GM18520 (cell line): ENCODE results near the gene SFRP4.

Source experiments
- ATAC-seq: cut with Tn5 transposase; IDR thresholded peaks from one replicate; pipeline ENCODE4 v1.9.1; 2021; ENCODE audit not compliant: unreplicated experiment

Gene SFRP4

DNA sequence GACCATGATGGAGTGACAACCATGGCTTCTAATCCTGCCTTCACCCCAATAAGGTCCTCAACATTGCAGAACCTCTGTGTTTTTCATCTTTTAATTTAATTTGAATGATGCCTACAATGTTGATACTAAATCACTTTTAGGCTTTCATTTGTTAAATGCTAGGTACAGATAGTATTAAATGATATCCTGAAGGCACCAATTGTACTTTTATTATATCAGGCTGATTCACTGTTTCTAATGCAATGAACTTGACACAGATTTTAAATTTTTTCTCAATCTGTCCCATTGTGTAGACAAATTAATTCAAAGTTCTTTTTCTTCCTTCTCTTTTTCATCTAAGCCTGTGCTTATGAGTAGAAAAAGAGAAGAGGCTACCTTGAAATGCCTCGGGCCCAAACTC is 9.0 kb upstream of the SFRP4 start:
- ATAC-seq = no peak

DNA sequence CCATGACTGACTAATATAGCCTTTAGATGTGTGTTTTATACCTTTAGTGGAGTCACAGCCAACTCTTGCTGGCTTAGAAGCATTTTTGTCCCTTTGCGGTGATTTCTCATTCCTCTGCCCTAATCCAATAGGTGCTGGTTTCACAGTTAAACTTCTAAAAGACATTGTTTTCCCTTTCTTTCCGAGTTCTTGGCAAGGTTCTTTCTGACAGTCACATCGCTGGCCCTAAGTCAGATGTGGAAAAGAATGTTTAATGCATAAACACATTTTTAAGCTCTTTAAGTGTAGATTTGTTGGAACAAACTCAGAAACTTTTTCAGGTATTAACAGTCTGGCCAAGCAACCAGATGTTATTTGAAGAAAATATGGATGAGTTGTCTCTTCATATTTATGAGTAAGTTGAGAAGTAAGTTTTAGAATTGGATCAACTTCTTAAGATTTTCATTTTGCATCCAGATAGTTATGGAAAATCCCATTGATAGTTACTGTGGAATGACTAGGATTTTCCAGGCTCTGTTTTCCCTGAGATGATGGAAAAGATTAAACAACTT is 7.9 kb upstream of the SFRP4 start:
- no peak for ATAC-seq

DNA sequence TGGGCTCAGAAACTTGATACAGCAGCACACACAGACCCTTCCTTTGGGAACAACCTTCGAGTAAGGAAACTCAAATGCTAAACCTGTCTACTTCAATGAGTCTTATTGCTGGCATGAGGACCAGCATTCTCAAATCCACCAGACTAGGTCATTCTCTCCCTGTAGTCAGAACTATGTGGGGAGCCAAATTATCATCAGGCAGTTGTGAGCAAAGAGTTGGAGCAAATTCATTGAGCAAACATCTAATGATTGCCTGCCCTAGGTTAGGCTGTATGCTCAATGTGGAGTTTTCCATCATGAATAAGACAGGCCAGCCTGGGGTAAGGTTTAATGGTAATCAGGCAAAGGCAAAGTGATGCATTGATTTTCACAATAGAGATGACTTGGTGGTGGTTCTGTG is 7.4 kb upstream of the SFRP4 start:
- ATAC-seq = no peak

GRCh38 chr7:37921876-37922275 is 5.3 kb upstream of the SFRP4 start:
- no peak for ATAC-seq

DNA sequence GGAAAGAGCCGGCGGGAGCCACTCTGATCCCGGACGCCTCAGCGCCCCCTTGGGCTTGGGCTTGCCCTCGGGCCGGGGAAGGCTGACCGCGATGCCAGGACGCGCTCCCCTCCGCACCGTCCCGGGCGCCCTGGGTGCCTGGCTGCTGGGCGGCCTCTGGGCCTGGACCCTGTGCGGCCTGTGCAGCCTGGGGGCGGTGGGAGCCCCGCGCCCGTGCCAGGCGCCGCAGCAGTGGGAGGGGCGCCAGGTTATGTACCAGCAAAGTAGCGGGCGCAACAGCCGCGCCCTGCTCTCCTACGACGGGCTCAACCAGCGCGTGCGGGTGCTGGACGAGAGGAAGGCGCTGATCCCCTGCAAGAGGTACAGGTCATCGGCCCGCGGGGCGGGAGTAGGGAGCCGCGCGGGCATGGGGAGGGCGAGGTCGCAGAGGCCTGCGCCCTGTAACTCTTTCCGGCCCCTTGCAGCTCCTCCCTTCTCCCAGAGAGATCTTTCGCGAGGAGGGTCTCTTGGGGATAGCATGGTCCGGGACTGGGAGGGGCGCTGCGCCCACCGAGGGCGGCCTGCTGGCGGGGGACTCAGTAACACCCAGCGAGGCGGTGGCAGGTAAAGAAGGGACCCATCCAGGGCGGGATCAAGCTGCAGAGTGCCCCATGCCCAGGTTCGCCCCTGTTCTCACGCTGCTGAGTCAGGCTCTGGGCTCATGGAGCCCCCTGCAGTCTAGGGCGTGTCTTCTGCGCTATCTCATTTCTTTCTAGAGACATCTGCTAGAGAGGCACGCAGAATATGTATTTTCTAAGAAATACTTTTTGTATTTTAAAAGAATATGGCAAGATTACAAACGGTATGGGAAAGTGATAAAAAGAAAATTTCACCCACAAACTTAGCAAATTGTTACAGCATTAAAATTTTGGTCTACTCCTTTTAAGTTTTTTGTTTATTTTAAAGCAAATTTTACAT is 4.5 kb upstream of the SFRP4 start:
- ATAC-seq = no peak

GRCh38 chr7:37920305-37920848 is 3.8 kb upstream of the SFRP4 start, which contains the start of gene EPDR1:
Gene EPDR1, plus strand, starts transcription at chr7:37920640. Its CDS starts 300 bp downstream, at chr7:37920940.
- no peak for ATAC-seq

DNA sequence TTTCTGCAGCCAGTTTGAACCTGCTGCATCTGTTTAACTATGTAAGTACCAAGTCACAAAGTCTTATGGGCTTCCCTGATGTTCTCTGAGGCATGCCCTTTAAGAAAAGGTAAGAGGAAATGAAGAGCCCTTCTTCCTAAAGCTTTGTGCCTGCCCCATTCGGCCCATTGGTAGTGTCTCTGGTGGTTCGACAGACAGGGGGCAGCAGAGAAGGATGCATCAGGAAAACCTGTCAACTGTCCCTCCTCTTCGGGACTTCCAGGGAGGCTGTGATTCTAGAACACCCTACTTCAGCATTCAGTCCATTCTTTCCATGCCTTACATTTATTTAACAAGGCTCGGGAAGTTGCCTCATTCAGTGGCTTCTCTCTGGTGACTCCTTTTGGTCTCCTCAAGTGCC is 1.9 kb upstream of the SFRP4 start:
- ATAC-seq = no peak

DNA sequence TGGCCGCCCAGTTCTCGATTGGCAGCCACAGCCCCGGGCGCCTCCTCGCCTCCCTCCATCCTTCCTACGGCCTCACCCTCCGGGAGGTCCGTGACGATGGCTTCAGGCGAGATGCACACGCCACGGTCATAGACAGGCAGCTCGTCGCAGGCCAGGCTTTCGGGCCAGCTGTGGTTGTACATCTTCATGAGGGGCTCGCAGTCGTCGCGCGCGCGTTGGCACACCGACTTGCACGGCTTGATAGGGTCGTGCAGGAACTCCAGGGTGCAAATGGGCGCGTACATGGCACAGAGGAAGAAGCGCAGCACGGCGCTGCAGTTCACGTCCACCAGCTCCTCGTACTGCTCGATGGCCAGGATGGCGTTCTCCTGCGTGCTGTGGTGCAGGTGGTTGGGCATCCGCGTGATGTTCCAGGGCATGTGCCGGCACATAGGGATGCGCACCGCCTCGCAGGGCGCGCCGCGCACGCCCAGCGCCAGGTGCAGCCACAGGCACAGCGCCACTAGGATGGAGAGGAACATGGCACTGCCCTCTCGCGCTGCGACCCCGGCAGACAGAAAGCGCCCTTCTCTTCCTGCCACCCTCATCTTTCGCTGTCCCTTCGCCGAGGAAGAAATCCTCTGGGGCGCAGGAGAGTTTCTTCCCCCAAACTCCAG is 472 bp downstream of the SFRP4 start:
- no peak for ATAC-seq

DNA sequence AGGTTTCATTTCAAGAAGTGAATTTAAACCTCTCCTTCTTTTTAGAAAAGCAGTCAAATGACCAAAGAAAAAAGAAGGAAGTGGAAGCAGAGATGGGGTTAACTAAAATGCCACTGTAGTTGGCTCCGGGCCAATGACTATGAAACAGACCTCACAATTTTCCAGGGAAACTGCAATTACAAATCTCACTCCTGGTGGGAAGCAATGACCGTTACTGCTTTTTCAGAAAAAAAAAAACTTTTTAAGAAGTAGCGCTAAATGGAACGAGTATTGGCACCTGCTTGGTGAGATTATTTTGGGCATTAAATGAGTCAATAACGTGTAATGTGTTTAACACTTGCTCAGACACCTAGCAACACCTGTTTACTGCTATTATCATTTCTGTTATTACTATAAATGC is 1.2 kb downstream of the SFRP4 start:
- ATAC-seq = peak; percentile 66

- no peak for ATAC-seq
Measured at GRCh38 chr7:37912756-37913155, 3.9 kb downstream of the SFRP4 start.

GRCh38 chr7:37908221-37908788 is 8.3 kb downstream of the SFRP4 start:
- no peak for ATAC-seq

DNA sequence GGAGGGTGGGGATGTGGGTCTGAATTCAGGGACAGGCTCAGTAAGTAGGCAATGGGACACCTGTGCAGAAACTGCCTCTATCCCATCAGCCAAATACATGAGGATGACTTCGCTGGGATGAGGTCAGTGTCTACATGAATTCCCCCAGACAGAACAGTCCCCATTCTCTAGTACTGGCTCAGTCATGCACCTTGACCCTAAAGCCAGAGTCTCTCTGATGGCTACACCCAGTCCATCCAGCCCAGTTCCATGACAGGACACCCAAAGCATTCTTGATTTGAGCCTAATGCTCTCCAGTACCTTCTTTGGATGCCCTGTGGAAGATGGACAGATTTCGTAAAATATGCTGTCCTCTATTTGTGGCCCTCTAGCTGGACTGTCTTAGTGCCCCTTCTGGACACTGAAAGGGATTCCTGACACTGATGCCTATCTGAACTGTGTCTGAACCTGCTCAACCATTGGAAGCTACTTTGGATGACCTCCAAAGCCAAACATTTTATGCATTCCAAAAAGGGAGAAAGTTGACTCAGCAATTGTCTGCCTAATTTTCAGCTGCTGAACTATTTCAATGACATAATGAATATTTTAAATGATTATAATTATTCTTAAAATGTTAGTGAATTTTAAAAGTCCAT is 14.6 kb downstream of the SFRP4 start:
- no peak for ATAC-seq

DNA sequence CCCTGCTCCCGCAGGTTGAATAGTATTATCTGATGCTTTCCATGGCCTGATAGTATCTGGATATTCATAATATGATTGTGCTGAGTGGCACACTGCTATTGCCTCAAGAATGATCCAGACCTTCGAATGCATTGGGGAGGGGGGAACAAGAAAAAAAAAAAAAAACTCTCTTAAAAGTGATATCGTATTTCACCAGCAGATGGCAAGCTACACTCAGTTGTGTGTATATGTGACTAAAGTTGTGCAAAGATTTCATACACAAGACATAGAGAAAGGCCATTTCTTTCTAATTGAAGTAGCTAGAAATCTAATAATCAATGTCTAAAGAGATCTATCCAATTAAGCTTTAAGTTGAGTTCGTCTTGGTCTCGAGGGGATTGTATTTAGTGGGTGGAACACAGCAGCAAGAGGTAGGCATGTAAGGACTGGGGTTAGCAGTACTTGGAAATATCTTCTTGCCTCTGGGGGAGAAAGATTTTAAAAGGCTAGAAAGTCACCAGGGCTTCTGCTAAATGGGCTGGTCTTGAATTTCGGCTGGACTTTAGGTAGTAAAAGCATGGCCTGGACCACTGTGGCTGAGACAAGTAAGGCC is 15.3 kb downstream of the SFRP4 start:
- ATAC-seq = no peak

DNA sequence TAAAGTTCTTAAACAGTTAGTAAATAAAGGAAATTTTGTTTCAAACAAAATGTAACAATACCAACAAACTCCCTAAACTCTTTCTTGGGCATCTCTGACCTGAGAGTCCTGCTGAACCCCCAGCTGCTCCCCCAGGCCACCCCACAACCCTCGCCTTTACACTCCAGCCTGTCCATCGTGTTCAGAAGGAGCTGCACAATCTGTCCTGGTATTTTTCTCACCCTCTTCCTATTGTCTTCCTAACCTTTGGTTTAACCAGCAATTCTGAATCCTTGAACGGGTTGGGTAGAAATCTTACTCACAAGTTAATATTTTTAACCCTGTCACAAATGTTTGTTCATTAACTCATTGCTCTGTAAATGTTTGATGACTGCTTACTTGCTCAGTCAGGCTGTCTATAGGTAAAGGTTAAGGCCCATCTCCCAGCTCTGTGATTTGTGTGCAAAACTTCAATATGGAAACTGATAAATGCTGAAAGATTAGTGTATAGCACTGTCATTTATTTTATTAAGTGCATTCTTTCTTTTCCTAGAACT is 16.8 kb downstream of the SFRP4 start:
- ATAC-seq = no peak

GRCh38 chr7:37894671-37895070 is 21.9 kb downstream of the SFRP4 start:
- no peak for ATAC-seq

DNA sequence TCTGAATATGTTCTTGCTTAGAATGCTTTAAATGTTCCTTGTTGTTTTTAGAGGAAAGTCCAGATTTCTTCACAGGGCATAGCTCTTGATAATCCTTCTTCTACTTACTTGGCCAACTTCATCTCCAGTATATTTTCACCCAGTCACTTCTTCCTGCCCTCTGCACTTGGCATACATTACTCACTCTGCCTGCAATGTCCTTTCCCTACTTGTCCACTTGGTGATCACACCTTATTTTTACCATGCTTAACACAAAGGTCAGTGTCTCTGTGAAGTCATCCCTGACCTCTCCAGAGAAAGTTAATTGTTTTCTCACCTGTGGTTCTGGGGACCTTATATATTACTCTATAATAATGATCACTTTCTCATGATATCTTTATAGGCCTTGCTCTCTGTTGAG is 23.3 kb downstream of the SFRP4 start:
- ATAC-seq = no peak

- no peak for ATAC-seq
Measured at GRCh38 chr7:37882086-37882485, 34.5 kb downstream of the SFRP4 start.
